Measurements from ENCODE around the gene CEP85L. TPM values are rescaled to one million over a fixed set of nuclear protein-coding genes. Genes with fewer than 3 reads are reported as not detected.

Gene CEP85L
- 1 to 10 TPM; 6.6 to 8.8 (median 7.6) TPM for total RNA-seq (2021; fragmentation: NEBNext Ultra II Directional; extraction: Animal tissue kit (Norgen Biotek cat#: 25700))
- long read RNA-seq, partial matches to known transcripts: 8 of 10 reads
- long read RNA-seq, other reads (novel, unspliced or antisense): 2 of 10 reads

- DNase-seq: peak; percentile 79
- no peak; the same call in 1 of the 2 replicates for TF ChIP-seq CTCF (IDR thresholded peaks at IDR 0.05)
- Mint-ChIP-seq H3K9me3 (no peaks in the 10 kb centered on the region), H3K4me3 (peak within 1 kb of the TSS; percentile 97), H3K27me3 (ENCODE audit: insufficient read depth) (peaks cover 3% of the 10 kb centered on the region; the same call in 1 of the 2 replicates), H3K4me1 (ENCODE audit: low read depth) (peaks cover 19% of the 10 kb centered on the region), H3K27ac (peak within 1 kb of the TSS; percentile 86), H3K36me3 (ENCODE audit: low read depth) (no peaks in the 10 kb centered on the region)
These were observed at the start of gene CEP85L for GRCh38 chr6:118651282-118652050. Gene CEP85L (minus strand): TSS chr6:118651591. CDS start chr6:118651269, 322 bp downstream.

- Mint-ChIP-seq H3K4me1 (ENCODE audit: low read depth) (peaks cover 9% of the 10 kb centered on the region), H3K4me3 (no peak overlapping the region), H3K27ac (no peak overlapping the region), H3K9me3 (no peaks in the 10 kb centered on the region), H3K36me3 (ENCODE audit: low read depth) (no peaks in the 10 kb centered on the region), H3K27me3 (ENCODE audit: insufficient read depth) (peaks cover 3% of the 10 kb centered on the region)
- DNase-seq: no peak
- TF ChIP-seq CTCF (IDR thresholded peaks at IDR 0.05): no peak
These were observed 49.1 kb upstream of the CEP85L start for GRCh38 chr6:118700531-118700930.

- TF ChIP-seq CTCF (IDR thresholded peaks at IDR 0.05): no peak
- peaks cover 3% of the 10 kb centered on the region for H3K27me3 Mint-ChIP-seq (ENCODE audit: insufficient read depth)
- peaks cover 7% of the 10 kb centered on the region for H3K4me1 Mint-ChIP-seq (ENCODE audit: low read depth)
- H3K36me3 Mint-ChIP-seq (ENCODE audit: low read depth): no peaks in the 10 kb centered on the region
- no peaks in the 10 kb centered on the region for H3K9me3 Mint-ChIP-seq
- H3K27ac Mint-ChIP-seq: no peak overlapping the region
- DNase-seq: no peak
- no peak overlapping the region for H3K4me3 Mint-ChIP-seq
These were observed 46.2 kb upstream of the CEP85L start for GRCh38 chr6:118697554-118697953.

GRCh38 chr6:118696271-118696670 lies 44.9 kb upstream of the CEP85L start:
- no peak for DNase-seq
- H3K27me3 Mint-ChIP-seq (ENCODE audit: insufficient read depth): peaks cover 3% of the 10 kb centered on the region
- no peak overlapping the region for H3K27ac Mint-ChIP-seq
- no peak overlapping the region for H3K4me3 Mint-ChIP-seq
- no peaks in the 10 kb centered on the region for H3K36me3 Mint-ChIP-seq (ENCODE audit: low read depth)
- no peak for TF ChIP-seq CTCF (IDR thresholded peaks at IDR 0.05)
- peaks cover 7% of the 10 kb centered on the region for H3K4me1 Mint-ChIP-seq (ENCODE audit: low read depth)
- no peaks in the 10 kb centered on the region for H3K9me3 Mint-ChIP-seq

- H3K9me3 Mint-ChIP-seq: no peaks in the 10 kb centered on the region
- no peak overlapping the region for H3K4me3 Mint-ChIP-seq
- no peak for TF ChIP-seq CTCF (IDR thresholded peaks at IDR 0.05)
- DNase-seq: no peak
- peaks cover 7% of the 10 kb centered on the region for H3K4me1 Mint-ChIP-seq (ENCODE audit: low read depth)
- H3K36me3 Mint-ChIP-seq (ENCODE audit: low read depth): no peaks in the 10 kb centered on the region
- H3K27me3 Mint-ChIP-seq (ENCODE audit: insufficient read depth): peaks cover 5% of the 10 kb centered on the region
- no peak overlapping the region for H3K27ac Mint-ChIP-seq
These were observed 42.2 kb upstream of the CEP85L start for GRCh38 chr6:118693562-118693961.
